Activated CD4-positive, alpha-beta T cell treated with anti-CD3 and anti-CD28 coated beads, Interleukin-2, amount 50 U/mL, for 4 hours (primary cell): ENCODE data around the gene CACNG3.
"Not testable (repeated sequence)": the region's sequence is repeated elsewhere in the genome, so short reads cannot be mapped to it uniquely, and the experiment has no call there.

Experiments used
- DNase-seq, 2 experiments: peaks; one replicate each; pipeline ENCODE4 v3.0.0-alpha.2; 2020

The CACNG3 gene

GRCh38 chr16:24337013-24337412 lies 80.9 kb downstream of the CACNG3 start:
- DNase-seq = no peak

GRCh38 chr16:24343829-24344228 lies 87.7 kb downstream of the CACNG3 start:
- DNase-seq = not testable (repeated sequence)

DNA sequence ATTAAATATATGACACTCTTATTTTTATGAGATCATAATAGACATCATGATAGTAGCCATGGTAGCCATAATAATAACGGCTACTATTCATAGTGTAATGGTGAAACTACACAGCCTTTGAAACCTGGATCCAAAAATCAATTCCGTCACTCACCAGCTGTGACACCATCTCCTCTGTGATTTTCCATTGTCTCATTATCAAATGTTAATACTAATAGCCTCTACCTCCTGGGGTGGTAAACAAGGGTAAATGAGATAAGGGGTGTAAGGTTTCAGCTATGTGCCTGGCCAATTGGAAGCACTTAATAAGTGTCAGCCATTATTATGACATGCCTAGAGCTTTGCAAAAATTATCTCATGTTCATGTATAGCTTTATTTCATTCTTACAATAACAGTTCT lies 88.6 kb downstream of the CACNG3 start:
- DNase-seq = no peak

DNA sequence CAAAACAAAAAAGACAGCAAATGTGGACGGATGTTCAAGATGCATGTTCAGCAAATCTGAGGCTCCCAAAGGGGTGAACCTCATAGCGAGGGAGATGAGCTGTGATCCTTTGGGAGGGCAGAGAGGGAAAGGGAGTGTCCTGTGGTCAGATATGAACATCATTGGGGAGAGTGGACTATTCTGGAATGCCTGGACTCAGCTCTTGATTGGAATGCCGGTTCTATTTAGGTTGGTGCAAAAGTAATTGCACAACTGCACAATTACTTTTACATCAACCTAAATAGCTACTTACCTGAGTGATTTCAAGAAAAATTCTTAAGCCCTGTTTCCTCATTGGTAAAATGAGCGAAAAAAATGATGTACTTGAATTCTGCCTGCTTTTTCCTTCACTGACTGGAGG lies 89.6 kb downstream of the CACNG3 start:
- no peak for DNase-seq

DNA sequence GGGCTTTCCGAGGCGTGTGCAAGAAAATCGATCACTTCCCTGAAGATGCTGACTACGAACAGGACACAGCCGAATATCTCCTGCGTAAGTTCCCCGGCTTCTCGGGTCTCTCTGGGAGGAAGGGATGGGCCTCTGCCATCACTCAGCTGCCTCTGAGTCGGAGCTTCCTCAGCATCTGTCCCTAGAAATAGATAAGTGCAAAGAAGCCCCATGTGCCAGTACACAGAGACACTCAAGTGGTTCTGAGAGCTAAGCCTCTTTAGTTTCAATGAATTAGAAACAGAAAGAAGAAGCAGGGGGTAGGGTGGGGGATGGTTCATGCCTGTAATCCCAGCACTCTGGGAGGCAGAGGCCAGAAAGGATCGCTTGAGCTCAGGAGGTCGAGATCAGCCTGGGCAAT lies 90.6 kb downstream of the CACNG3 start:
- DNase-seq = no peak

DNA sequence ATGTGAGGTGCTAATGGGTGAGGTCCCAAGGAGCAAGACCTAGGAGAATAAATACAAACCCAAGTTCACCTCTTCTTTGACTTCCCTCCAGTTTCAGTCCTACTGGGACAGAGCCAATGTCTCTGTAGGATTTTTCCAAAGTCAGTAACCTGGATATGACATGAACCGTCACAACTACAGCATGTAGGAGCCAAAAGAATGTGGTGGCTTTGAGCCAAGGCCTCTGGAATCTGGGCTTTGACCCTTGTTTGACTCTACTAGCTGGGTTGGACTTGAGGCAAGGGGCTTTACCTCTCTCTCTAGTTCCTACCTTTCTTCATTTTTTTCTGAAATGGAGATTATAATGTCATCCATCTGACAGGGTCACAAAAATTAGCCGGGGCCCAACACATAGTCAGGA lies 91.4 kb downstream of the CACNG3 start:
- DNase-seq = no peak

DNA sequence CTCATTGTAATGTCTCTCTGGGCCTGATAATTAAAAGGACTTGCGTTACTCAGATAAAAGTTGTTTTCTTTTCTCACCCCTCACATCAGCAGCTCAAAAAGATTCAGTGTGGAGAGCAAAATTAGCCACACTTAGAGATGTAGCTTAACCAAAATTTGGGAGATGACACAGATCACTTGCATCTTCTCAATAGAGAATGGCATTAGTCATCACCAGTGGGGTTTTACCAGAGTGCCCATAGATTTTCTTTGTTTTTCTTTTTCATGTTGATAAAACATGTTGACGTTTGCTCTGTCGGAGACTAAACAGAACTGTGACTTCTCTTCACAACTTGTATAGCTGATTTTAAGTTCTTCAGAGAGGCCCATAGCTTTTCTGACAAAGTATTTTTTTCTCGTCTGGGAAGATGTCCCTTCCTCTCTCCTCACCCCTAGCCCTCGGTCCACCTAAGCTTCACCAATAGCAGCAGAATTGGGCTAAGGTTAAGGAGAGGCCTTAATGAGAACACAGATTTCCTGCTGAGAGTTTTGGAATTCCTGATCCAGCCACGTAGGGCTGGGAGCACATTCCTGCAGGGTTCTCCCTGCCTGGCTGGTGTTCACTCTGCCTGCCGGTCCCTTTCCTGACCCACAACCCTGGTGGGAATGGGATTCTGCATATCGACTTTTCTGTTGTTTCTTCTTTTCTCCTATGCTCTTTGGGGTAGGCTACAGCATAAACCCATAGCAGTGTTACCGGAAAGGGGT lies 92.6 kb downstream of the CACNG3 start:
- DNase-seq = no peak

DNA sequence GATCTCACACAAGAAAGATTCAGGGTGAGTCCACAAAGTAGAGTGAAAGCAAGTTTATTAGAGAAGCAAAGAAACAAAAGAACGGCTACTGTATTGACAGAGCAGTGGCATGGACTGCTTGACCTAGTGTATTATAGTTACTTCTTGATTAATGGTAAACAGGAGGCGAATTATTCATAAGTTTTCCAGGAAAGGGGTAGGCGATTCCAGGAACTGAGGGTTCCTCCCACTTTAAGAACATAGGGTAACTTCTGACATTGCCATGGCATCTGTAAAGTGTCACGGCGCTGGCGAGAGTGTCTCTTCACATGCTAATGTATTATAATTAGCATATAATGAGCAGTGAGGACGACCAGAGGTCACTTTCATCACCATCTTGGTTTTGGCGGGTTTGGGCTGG lies 93.2 kb downstream of the CACNG3 start:
- DNase-seq = no peak

- no peak for DNase-seq
Observed at GRCh38 chr16:24352746-24353145, 96.6 kb downstream of the CACNG3 start.

DNA sequence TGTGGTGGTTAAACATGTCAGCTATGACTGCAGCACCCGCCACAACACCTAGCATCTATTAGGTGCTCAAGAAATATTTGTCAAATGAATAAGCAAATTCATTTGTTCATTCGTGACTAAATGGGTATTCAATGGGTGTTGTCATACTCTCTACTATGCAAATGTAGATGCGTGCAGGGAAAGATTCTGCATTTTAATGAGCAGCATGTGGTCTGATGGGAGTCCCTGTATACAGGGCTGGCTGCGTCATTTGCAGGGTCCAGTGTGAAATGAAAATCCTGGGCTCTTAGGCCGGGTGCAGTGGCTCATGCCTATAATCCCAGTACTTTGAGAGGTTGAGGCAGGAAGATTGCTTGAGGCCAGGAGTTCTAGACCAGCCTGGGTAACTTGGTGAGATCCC lies 97.5 kb downstream of the CACNG3 start:
- no peak for DNase-seq

GRCh38 chr16:24357511-24357910 lies 101.4 kb downstream of the CACNG3 start:
- no peak for DNase-seq

GRCh38 chr16:24358117-24358516 lies 102.0 kb downstream of the CACNG3 start:
- no peak for DNase-seq

GRCh38 chr16:24359490-24359889 lies 103.4 kb downstream of the CACNG3 start:
- no peak for DNase-seq

DNA sequence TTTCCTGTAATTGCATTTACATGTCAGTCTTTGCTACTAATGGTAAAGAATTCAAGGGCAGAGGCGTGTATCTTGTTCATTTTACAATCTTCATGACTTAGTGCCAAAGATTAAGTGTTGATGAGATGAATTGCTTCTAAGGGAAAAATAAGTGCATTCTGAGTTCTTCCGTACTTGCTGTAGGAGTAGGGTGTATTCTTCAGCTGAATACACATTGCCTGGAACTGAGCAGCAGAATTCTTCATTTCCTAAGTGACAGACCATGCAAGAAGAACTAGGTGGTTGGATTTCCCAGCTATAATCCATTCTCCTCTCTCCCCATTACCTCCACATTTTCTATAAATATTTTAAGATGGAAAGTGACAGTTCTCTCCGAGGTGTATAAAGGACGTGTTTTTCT lies 104.8 kb downstream of the CACNG3 start:
- DNase-seq = no peak

- DNase-seq = no peak
Observed at GRCh38 chr16:24364596-24364995, 108.5 kb downstream of the CACNG3 start.

DNA sequence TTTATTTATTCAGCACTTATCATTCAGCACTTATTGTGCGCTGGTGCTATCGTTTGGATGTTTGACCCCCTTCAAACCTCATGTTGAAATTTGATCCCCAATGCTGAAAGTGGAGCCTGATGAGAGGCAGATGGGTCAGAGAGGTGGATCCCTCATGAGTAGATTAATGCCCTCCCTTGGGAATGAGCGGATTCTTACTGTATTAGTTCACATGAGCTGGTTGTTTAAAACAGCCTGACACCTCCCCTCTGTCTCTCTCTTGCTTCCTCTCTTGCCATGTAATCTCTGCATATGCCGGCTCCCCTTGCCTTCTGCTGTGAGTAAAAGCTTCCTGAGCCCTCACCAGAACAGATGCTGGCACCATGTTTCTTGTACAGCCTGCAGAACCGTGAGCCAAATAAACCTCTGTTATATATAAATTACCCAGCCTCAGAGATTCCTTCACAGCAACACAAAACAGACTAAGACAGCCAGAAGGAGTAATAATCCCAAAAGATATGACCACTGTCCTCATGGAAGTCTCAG lies 111.1 kb downstream of the CACNG3 start:
- DNase-seq = no peak

GRCh38 chr16:24372824-24373223 lies 116.7 kb downstream of the CACNG3 start:
- DNase-seq = no peak

DNA sequence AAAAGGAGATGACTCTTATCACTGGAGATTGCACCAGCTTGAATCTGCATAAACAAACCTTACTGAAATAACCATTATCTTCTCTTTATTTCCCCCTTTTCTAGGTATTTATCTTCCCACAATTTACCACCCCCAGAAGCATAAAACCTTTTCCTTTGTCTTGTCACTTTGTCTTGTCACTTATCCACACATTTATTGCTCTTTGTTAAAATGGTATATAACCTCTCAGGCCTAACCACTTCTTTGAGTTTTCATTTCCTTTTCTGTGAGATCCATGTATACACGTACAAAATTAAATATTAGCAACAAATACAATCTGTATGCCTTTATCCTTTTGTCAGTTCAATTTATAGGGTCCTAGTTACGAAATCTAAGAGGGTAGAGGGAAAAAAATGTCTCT lies 122.9 kb downstream of the CACNG3 start:
- no peak for DNase-seq

DNA sequence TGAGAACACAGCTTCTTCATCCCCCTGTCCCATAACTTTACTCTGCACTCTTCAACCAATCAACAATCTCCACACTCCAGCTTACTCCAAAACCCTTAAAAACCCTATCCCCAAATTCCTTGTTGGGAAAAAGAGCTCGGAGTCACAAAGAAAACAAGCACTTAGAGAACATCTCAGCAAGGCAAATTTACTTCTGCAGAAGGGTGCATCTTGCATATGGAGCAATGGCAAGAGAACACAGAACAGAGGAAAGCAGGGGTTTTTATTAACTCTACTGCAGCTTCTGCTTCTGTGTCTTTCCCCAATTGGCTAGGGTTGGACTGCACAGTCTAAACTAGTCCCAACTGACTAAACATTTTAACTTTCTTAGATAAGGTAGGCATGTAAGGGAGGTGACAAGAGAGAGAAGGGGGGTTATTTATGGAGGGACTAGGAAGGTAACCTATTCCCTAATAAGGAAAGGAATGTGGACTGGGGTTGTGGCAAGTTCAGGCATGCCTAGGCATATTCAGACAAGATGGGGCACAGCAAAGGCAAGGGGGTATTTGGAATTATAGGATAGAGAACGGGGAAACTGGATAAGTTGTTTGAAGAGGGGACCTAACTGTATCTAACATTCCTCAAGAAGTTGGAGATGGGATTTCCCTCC lies 125.5 kb downstream of the CACNG3 start:
- no peak for DNase-seq

GRCh38 chr16:24382762-24383407 lies 126.8 kb downstream of the CACNG3 start:
- DNase-seq = no peak

GRCh38 chr16:24394341-24394740 lies 138.2 kb downstream of the CACNG3 start:
- no peak for DNase-seq

DNA sequence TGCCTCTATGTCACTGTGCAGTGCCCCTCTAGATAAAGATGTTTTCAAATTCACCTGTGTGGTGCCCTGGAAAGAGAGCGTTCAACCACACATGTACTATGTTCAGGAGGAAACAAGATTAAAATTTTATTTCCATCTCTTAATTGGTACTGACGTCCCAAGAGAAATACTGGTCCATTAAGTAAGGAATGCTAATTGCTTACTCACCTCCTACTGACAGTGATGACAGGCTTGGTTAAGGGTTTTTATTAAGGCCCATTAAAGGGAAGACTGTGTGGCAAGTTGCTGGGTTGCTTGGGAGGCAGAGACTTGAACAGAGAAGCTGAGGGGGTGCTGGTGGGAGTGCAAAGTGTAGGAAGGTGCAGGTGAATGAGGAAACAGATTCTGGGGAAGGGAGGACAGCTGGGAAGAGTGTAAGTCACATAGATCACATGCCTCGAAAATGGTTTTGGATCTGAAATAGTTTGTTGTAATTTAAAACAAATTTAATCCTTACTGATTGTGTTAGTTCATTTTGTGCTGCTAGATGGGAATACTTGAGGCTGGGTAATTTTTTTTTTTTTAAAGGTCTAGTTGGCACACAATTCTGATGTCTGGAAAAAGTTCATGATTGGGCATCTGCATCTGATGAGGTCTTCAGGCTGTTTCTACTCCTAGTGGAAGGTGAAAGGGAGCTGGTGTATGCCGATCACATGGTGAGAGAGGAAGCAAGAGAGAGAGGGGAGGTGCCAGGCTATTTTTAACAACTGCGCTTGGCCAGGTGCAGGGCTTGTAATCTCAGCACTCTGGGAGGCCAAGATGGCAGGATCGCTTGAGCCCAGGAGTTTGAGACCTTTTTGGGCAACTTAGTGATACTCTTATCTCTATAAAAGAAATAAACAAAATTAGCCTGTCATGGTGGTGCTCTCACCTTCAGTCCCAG lies 140.5 kb downstream of the CACNG3 start:
- no peak for DNase-seq

GRCh38 chr16:24409045-24409444 lies 152.9 kb downstream of the CACNG3 start:
- no peak for DNase-seq
